Activated CD8-positive, alpha-beta memory T cell treated with anti-CD3 and anti-CD28 coated beads, Interleukin-2, amount 10 ng/mL, durations not matched to agents 7 days and 5 days (primary cell): ENCODE data around the gene PLCL2. TPM values are rescaled to one million over a fixed set of nuclear protein-coding genes. Genes with fewer than 3 reads are reported as not detected.
"Not testable (repeated sequence)": the region's sequence is repeated elsewhere in the genome, so short reads cannot be mapped to it uniquely, and the experiment has no call there.

ENCODE experiments used
- ATAC-seq: fragments of 150-1000 bp; cut with Tn5 transposase; one replicate; pipeline ENCODE4 v1.10.0; 2021; ENCODE audit warnings: moderate library complexity
- CTCF ChIA-PET: fragments of 350-600 bp; sonication (Branson Sonifier 250); formaldehyde crosslinking; loops from one replicate; lab custom pipeline; 2021; ENCODE audit warnings: antibody characterized with exemption; lab: Charles Lee
- DNase-seq: peaks from one replicate; pipeline ENCODE4 v3.0.0-alpha.2; 2020
- H3K27ac Mint-ChIP-seq: one replicate; pipeline ENCODE4 v1.8.0; 2021; ENCODE audit warnings: mild to moderate bottlenecking, mixed read lengths
- H3K27me3 Mint-ChIP-seq: one replicate; pipeline ENCODE4 v1.8.0; 2021; ENCODE audit warnings: mixed read lengths
- H3K36me3 Mint-ChIP-seq: one replicate; pipeline ENCODE4 v1.8.0; 2021; ENCODE audit warnings: mild to moderate bottlenecking, mixed read lengths
- H3K4me1 Mint-ChIP-seq: one replicate; pipeline ENCODE4 v1.8.0; 2021; ENCODE audit warnings: mixed read lengths
- H3K4me3 Mint-ChIP-seq: one replicate; pipeline ENCODE4 v1.8.0; 2021; ENCODE audit warnings: mild to moderate bottlenecking, moderate library complexity, mixed read lengths
- H3K9me3 Mint-ChIP-seq: one replicate; pipeline ENCODE4 v1.8.0; 2022; ENCODE audit warnings: low read depth, mixed read lengths
- total RNA-seq, 2 experiments: library from RNA; stranded (reverse); gene quantifications; one replicate each; pipeline ENCODE4 v1.2.3, GENCODE V29; 2021

PLCL2 gene
- total RNA-seq, 2 experiments from 2014 or later, result 24.4 to 36.8 TPM

DNA sequence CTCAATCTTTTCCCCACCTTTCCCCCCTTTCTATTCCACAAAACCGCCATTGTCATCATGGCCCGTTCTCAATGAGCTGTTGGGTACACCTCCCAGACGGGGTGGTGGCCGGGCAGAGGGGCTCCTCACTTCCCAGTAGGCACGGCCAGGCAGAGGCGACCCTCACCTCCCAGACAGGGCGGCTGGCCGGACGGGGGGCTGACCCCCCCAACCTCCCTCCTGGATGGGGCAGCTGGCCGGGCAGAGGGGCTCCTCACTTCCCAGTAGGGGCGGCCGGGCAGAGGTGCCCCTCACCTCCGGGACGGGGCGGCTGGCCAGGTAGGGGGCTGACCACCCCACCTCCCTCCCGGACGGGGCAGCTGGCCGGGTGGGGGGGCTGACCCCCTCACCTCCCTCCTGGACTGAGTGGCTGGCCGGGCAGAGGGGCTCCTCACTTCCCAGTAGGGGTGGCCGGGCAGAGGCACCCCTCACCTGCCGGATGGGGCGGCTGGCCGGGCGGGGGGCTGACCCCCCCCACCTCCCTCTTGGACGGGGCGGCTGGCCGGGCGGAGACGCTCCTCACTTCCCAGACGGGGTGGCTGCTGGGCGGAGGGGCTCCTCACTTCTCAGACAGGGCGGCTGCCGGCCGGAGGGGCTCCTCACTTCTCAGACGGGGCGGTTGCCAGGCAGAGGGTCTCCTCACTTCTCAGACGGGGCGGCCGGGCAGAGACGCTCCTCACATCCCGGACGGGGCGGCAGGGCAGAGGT is 95.2 kb downstream of the PLCL2 start:
- H3K9me3 Mint-ChIP-seq, H3K4me1 Mint-ChIP-seq, H3K36me3 Mint-ChIP-seq: not testable (repeated sequence)

DNA sequence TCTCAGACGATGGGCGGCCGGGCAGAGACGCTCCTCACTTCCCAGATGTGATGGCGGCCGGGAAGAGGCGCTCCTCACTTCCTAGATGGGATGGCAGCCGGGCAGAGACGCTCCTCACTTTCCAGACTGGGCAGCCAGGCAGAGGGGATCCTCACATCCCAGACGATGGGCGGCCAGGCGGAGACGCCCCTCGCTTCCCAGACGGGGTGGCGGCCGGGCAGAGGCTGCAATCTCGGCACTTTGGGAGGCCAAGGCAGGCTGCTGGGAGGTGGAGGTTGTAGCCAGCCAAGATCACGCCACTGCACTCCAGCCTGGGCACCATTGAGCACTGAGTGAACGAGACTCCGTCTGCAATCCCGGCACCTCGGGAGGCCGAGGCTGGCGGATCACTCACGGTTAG is 95.8 kb downstream of the PLCL2 start:
- H3K9me3 Mint-ChIP-seq, H3K4me3 Mint-ChIP-seq, CTCF ChIA-PET: not testable (repeated sequence)

More for the DNA sequence above, 95.2 kb downstream of the PLCL2 start:
- CTCF ChIA-PET, DNase-seq, H3K27ac Mint-ChIP-seq, H3K4me3 Mint-ChIP-seq, H3K27me3 Mint-ChIP-seq, ATAC-seq: not testable (repeated sequence)

DNA sequence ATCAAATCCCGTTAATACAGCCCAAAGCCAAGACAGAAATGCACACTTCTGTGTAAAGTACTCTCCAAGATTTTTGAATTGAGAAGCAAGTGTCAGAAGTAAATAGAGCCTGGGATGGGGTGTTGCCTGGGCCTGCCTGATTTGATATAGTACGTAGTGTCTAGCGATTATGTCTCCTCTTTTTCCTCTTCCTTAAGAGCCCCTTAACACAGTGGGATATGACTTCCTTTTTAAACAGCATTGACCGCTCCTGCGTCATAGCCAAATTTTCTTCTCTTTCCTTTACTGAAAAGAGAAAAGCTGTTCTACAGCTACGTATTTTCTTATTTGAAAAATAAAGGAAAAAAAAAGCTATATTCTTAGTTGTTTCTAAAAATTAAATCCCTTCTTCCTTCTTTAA is 97.7 kb downstream of the PLCL2 start:
- peaks cover 4% of the 10 kb centered on the region for H3K36me3 Mint-ChIP-seq
- DNase-seq (no peak), ATAC-seq (no peak)
- H3K4me3 Mint-ChIP-seq, result no peak overlapping the region
- CTCF ChIA-PET, result no interaction called here
- no peaks in the 10 kb centered on the region for H3K27me3 Mint-ChIP-seq
- no peak overlapping the region for H3K27ac Mint-ChIP-seq
- no peaks in the 10 kb centered on the region for H3K9me3 Mint-ChIP-seq
- H3K4me1 Mint-ChIP-seq, result peaks cover 2% of the 10 kb centered on the region

More for the DNA sequence above, 95.8 kb downstream of the PLCL2 start:
- DNase-seq, ATAC-seq, H3K4me1 Mint-ChIP-seq, H3K27me3 Mint-ChIP-seq, H3K27ac Mint-ChIP-seq, H3K36me3 Mint-ChIP-seq: not testable (repeated sequence)

DNA sequence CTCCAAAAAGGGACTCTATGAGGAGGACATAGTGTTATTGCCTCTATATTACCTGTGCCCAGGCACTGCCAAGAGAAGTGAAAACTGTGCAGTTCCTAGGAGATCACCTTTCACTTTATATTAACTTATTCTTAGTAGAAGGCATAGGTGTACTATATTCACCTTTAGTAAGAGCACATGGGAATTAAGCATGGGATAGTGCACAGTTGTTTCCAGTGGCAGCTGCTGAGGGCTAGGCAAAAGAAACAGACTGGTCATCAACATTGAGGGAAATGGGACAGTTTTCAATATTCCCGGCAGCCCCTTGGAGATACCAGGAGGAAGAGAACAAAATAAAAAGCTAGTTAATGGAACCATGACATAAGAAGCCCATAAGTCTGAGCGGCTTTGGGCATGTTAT is 100.9 kb downstream of the PLCL2 start:
- Mint-ChIP-seq H3K27ac (no peak overlapping the region), H3K4me3 (no peak overlapping the region), H3K9me3 (no peaks in the 10 kb centered on the region), H3K4me1 (no peaks in the 10 kb centered on the region), H3K27me3 (no peaks in the 10 kb centered on the region), H3K36me3 (peaks cover 3% of the 10 kb centered on the region)
- no peak for DNase-seq
- CTCF ChIA-PET, result no interaction called here
- no peak for ATAC-seq

DNA sequence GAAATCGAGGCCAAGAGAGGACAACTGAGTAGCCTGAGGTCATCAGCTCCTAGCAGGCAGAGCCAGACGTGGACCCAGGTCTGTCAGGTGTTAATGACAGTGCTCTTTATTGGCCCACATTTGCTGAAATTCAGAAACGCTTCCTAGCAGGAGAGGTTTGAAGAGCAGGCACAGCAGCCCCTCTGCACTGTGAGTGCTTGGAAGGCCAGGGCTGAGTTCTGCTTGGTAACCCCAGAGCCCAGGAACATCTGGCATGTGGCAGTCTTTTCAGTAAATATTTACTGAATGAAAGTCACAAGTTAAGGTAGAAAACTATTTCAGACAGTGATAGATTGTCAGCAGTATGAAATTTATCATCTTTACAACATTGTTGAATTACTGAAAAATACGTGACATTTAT is 102.4 kb downstream of the PLCL2 start:
- peaks cover 3% of the 10 kb centered on the region for H3K36me3 Mint-ChIP-seq
- CTCF ChIA-PET, result no interaction called here
- DNase-seq, result no peak
- no peak overlapping the region for H3K27ac Mint-ChIP-seq
- ATAC-seq, result no peak
- H3K9me3 Mint-ChIP-seq, result no peaks in the 10 kb centered on the region
- H3K4me3 Mint-ChIP-seq, result no peak overlapping the region
- H3K27me3 Mint-ChIP-seq, result no peaks in the 10 kb centered on the region
- H3K4me1 Mint-ChIP-seq, result peaks cover 4% of the 10 kb centered on the region

DNA sequence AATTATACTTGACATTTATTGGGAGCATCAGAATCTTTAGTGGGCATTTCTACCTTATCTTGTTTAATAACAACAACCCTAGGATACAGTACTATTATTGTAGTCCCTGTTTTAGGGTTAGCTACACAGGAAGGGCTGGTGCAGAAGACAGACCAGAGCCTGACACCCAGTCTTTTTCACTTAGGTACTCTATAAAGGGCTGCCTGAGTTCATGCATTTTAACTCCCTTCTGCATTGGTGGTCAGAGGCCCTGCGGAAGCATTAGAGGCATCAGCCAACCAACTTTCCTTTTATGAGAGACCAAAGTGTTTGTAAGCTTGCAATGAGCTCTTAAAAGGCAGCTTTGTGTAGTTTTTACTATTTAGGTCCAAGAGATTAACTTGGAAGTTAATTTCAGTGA is 105.4 kb downstream of the PLCL2 start:
- DNase-seq (no peak), ATAC-seq (no peak)
- CTCF ChIA-PET, result no interaction called here
- H3K36me3 Mint-ChIP-seq, result peaks cover 3% of the 10 kb centered on the region
- peaks cover 15% of the 10 kb centered on the region for H3K4me1 Mint-ChIP-seq
- H3K27me3 Mint-ChIP-seq, result no peaks in the 10 kb centered on the region
- H3K9me3 Mint-ChIP-seq, result no peaks in the 10 kb centered on the region
- no peak overlapping the region for H3K4me3 Mint-ChIP-seq
- H3K27ac Mint-ChIP-seq, result no peak overlapping the region

DNA sequence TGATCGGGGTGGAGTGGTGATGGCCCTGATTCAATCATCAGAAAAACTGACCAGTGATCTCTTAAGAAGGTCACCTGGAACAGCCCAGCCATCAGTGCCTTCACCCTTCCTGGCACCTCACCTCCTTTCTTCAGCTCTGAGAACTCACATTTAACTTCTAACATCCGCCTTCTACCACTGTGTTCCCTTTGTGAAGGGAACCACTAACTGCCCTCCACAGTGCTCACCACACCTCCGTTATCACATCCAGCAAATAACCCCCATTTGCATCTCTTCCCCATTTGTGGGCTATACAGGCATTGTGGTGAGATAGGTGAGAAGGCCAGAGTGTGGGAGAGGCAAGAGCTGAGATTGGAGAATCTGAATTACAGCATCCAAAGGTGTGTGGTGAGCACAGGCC is 107.4 kb downstream of the PLCL2 start:
- Mint-ChIP-seq H3K36me3 (peaks cover 8% of the 10 kb centered on the region), H3K27me3 (no peaks in the 10 kb centered on the region), H3K4me3 (no peak overlapping the region), H3K27ac (no peak overlapping the region), H3K9me3 (no peaks in the 10 kb centered on the region), H3K4me1 (peaks cover 28% of the 10 kb centered on the region)
- ATAC-seq (no peak), DNase-seq (no peak)
- CTCF ChIA-PET, result no interaction called here

DNA sequence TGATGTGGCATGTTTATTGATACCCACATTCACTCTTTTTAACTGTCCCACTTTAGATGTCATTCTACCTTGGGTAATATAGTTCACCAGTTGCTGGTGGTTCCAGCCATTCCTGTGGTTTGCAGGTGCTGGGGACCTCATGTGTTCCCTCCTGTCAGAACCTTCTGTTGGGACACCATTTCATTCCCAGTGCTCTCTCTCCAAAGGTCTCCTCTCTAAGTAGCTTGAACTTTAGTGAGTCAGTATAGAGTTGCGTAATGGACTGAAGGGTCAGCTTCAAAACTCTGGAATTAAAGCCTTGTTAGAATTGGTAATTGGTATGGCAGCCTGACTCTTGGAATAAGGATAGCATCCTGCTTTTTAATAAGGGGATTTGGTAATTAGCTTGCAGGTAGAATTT is 108.5 kb downstream of the PLCL2 start:
- Mint-ChIP-seq H3K4me3 (no peak overlapping the region), H3K4me1 (peaks cover 30% of the 10 kb centered on the region), H3K9me3 (no peaks in the 10 kb centered on the region), H3K27me3 (no peaks in the 10 kb centered on the region), H3K27ac (no peak overlapping the region), H3K36me3 (peaks cover 8% of the 10 kb centered on the region)
- ATAC-seq, result no peak
- CTCF ChIA-PET, result no interaction called here
- DNase-seq, result no peak

DNA sequence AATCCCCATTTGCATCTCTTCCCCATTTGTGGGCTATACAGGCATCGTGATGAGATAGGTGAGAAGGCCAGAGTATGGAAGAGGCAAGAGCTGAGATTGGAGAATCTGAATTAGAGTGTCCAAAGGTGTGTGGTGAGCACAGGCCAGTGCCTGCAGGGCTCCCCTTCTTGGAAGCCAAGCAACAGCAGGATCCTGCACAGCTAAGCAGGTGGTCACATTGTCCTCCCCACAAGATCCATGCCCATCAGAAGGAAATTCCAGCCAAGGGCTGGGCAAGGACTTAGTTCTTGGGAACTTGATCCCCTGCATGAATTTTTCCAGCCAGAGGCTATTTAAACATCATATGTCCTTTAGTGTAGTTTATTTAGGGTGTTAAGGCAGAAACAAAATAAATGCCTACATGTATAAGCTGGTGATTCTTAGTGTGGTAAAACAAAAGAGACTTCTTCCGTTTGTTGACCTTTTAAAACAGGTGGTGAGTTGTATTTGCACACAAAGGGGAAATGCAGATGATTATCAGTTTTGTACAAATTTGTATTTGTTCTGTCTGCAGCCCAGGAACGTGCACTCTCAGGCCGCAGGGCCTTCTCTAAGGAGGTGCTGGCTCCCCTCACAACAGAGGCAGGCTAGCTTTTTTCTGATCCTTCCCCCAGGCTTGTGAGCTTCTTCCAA is 110.2 kb downstream of the PLCL2 start:
- Mint-ChIP-seq H3K4me1 (peaks cover 33% of the 10 kb centered on the region), H3K27ac (no peak overlapping the region), H3K4me3 (no peak overlapping the region), H3K27me3 (no peaks in the 10 kb centered on the region), H3K9me3 (no peaks in the 10 kb centered on the region), H3K36me3 (peaks cover 5% of the 10 kb centered on the region)
- CTCF ChIA-PET, result interaction anchor here (0.9 to 1.0 kb wide), 2 partner anchors 111 to 157 kb away, joined by 3 read pairs; no protein-coding TSS in a partner anchor
- ATAC-seq (no peak), DNase-seq (no peak)

DNA sequence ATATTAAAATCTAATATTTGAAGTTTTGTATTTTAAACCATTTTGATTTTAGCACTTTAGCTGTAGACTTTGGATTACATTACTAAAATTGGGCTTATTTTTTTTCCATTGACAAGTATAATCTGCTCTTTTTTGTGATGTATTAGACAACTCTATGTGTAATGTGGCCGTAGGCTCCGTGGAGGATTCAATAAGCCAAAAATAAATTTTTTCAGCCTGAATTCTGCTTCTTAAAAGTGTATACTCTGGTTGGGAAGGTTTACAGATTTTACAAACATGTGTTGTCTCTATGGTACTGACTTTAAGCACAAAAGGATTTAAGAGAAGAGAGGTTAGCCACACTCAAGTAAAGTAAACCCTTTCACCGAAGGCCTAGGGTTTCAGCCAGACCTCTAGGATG is 110.8 kb downstream of the PLCL2 start:
- H3K36me3 Mint-ChIP-seq, result peaks cover 8% of the 10 kb centered on the region
- CTCF ChIA-PET, result interaction anchor here (1.4 kb wide), 1 partner anchor 13 kb away, joined by 4 read pairs; no protein-coding TSS in a partner anchor
- no peak for DNase-seq
- no peak overlapping the region for H3K4me3 Mint-ChIP-seq
- peaks cover 33% of the 10 kb centered on the region for H3K4me1 Mint-ChIP-seq
- H3K27me3 Mint-ChIP-seq, result no peaks in the 10 kb centered on the region
- H3K9me3 Mint-ChIP-seq, result no peaks in the 10 kb centered on the region
- ATAC-seq, result no peak
- H3K27ac Mint-ChIP-seq, result no peak overlapping the region

DNA sequence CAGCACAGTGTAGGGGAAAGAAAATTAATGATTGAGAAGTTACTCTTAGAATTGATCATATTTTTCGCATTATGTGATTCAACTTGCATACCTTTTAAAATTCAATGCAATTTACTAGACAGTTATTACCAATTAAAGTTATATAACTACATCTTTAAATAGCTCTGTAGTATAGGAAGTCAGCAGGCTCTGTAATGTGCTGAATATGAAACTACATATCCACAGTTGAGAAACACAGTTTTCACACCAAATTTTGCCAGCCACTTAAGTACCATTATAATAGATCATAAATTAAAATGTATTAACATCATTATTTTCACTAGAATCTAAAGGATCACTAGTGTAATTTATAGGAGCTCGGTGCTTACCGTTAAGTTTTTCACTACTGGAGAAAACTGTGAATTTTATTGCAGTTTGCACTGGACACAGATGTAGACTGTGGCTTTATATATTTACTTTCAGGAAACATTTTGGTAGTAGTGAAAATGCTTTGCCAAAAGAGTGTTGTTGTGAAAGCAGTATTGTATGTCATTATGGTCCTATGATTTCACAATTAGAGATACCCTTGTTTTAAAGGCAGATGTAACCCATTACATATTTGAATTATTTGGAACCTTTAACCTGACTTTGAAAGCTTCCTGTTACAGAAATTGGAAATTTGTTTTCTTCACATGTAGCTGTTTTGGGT is 113.6 kb downstream of the PLCL2 start:
- ATAC-seq (no peak), DNase-seq (no peak)
- Mint-ChIP-seq H3K9me3 (peaks cover 13% of the 10 kb centered on the region), H3K27me3 (no peaks in the 10 kb centered on the region), H3K4me1 (peaks cover 29% of the 10 kb centered on the region), H3K27ac (no peak overlapping the region), H3K36me3 (peaks cover 26% of the 10 kb centered on the region), H3K4me3 (no peak overlapping the region)
- CTCF ChIA-PET, result no interaction called here

DNA sequence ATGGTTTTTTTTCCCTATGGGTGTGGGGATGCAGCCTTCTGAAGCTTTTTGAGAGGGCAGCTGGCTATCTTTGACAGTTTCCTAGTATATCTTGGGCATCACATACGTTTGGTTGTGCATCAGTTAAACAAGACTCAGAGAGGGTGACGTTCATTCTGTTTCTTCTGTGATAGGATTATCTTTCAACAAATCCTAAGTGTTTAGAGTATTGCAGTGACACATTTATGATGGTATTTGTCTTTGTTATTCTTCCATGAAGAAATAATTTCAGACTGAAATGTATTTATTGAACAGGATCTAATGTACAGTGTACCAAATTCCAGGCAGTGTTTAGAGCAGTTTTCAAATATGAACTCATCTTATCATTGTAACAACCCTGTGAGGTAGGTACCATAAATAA is 114.4 kb downstream of the PLCL2 start:
- CTCF ChIA-PET, result no interaction called here
- peaks cover 29% of the 10 kb centered on the region for H3K4me1 Mint-ChIP-seq
- H3K27me3 Mint-ChIP-seq, result no peaks in the 10 kb centered on the region
- peaks cover 13% of the 10 kb centered on the region for H3K9me3 Mint-ChIP-seq
- no peak overlapping the region for H3K4me3 Mint-ChIP-seq
- no peak overlapping the region for H3K27ac Mint-ChIP-seq
- H3K36me3 Mint-ChIP-seq, result peaks cover 28% of the 10 kb centered on the region
- DNase-seq, result no peak
- no peak for ATAC-seq

DNA sequence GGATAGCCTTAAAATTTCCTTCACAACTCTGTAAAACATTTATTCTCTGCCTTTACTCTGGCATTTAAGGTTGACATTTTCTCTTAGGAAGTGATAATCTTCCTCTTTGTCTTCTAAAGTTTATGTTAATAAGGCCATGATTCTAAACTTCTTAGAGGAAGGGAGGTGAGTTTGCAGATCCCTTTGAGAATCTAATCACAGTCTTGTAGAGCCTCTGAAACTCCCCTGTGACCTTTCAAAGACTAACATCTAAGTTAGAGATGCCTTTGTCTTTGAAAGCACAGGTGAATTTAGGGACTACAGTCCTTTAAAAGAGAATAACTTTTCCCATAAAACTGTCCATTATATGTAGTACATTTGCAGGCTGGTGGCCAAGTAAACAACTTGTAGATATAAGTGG is 115.1 kb downstream of the PLCL2 start:
- Mint-ChIP-seq H3K27me3 (no peaks in the 10 kb centered on the region), H3K9me3 (peaks cover 13% of the 10 kb centered on the region), H3K36me3 (peaks cover 28% of the 10 kb centered on the region), H3K4me1 (peaks cover 24% of the 10 kb centered on the region), H3K27ac (no peak overlapping the region), H3K4me3 (no peak overlapping the region)
- ATAC-seq (no peak), DNase-seq (no peak)
- CTCF ChIA-PET, result interaction anchor here (0.6 kb wide), 1 partner anchor 876 kb away, joined by 4 read pairs; no protein-coding TSS in a partner anchor
